WTC11 (cell line): ENCODE results near the gene ARHGAP45. TPM values are rescaled to one million over a fixed set of nuclear protein-coding genes. Genes with fewer than 3 reads are reported as not detected.

ENCODE experiments used
- ATAC-seq: fragments of 200-7000 bp; cut with Tn5 transposase; 2 replicates; pipeline ENCODE4 v1.10.0; 2021; ENCODE audit warnings: mild to moderate bottlenecking, moderate library complexity
- CTCF ChIA-PET: fragments of 300-600 bp; sonication (Branson Sonifier 250); formaldehyde crosslinking; loops from one replicate; lab custom pipeline; 2021; ENCODE audit warnings: antibody characterized with exemption; lab: Charles Lee
- POLR2A ChIA-PET: fragments of 350-600 bp; sonication (Branson Sonifier 250); formaldehyde crosslinking; loops from one replicate; lab custom pipeline; 2021; ENCODE audit warnings: antibody characterized with exemption; lab: Charles Lee
- DNase-seq: peaks from one replicate; pipeline ENCODE4 v3.0.0; 2021; ENCODE audit warnings: low spot score
- H3K27ac Mint-ChIP-seq: 2 replicates; pipeline ENCODE4 v1.8.0; 2021; ENCODE audit warnings: mixed read lengths
- H3K27me3 Mint-ChIP-seq: 2 replicates; pipeline ENCODE4 v1.8.0; 2021; ENCODE audit warnings: low read depth, mild to moderate bottlenecking, moderate library complexity, mixed read lengths
- H3K36me3 Mint-ChIP-seq: 2 replicates; pipeline ENCODE4 v1.8.0; 2021; ENCODE audit warnings: mixed read lengths
- H3K4me1 Mint-ChIP-seq: 2 replicates; pipeline ENCODE4 v1.8.0; 2022; ENCODE audit warnings: mixed read lengths
- H3K4me3 Mint-ChIP-seq: 2 replicates; pipeline ENCODE4 v1.8.0; 2021; ENCODE audit warnings: mild to moderate bottlenecking, moderate library complexity, mixed read lengths
- H3K9me3 Mint-ChIP-seq: 2 replicates; pipeline ENCODE4 v1.8.0; 2021; ENCODE audit warnings: mixed read lengths
- ATF6 ChIP-seq: sonication (generic); formaldehyde crosslinking; IDR thresholded peaks from 2 replicates; pipeline ENCODE4 v1.8.1; 2023; ENCODE audit warnings: mild to moderate bottlenecking, missing genetic modification reagents
- CTCF ChIP-seq: fragments of 200-600 bp; IDR thresholded peaks from 2 replicates; pipeline ENCODE4 v1.8.0; 2022; ENCODE audit warnings: antibody characterized with exemption
- E2F5 ChIP-seq: sonication (generic); formaldehyde crosslinking; IDR thresholded peaks from 2 replicates; pipeline ENCODE4 v1.8.1; 2022; ENCODE audit warnings: mild to moderate bottlenecking, moderate library complexity, missing genetic modification reagents
- FOXP4 ChIP-seq: sonication (generic); formaldehyde crosslinking; IDR thresholded peaks from 2 replicates; pipeline ENCODE4 v1.8.0; 2022; ENCODE audit warnings: mild to moderate bottlenecking, missing genetic modification reagents
- IRF2 ChIP-seq: sonication (generic); formaldehyde crosslinking; IDR thresholded peaks from 2 replicates; pipeline ENCODE4 v1.8.0; 2022; ENCODE audit warnings: low read depth, missing genetic modification reagents, borderline replicate concordance
- PREB ChIP-seq: sonication (generic); formaldehyde crosslinking; IDR thresholded peaks from 2 replicates; pipeline ENCODE4 v1.8.1; 2022; ENCODE audit warnings: mild to moderate bottlenecking, missing genetic modification reagents, moderate library complexity, borderline replicate concordance
- PRRX2 ChIP-seq: fragments of 250-450 bp; sonication (Bioruptor Pico); IDR thresholded peaks from 2 replicates; pipeline ENCODE4 v1.8.0; 2021; ENCODE audit warnings: mild to moderate bottlenecking
- TEAD1 ChIP-seq: sonication (generic); formaldehyde crosslinking; IDR thresholded peaks from 2 replicates; pipeline ENCODE4 v1.8.0; 2022; ENCODE audit warnings: mild to moderate bottlenecking, missing genetic modification reagents
- ZBTB21 ChIP-seq: sonication (generic); formaldehyde crosslinking; IDR thresholded peaks from 2 replicates; pipeline ENCODE4 v1.8.1; 2023; ENCODE audit warnings: mild to moderate bottlenecking, missing genetic modification reagents, borderline replicate concordance
- ZMAT4 ChIP-seq: fragments of 250-450 bp; sonication (Bioruptor Pico); IDR thresholded peaks from 2 replicates; pipeline ENCODE4 v1.9.0; 2021; ENCODE audit warnings: mild to moderate bottlenecking
- ZNF232 ChIP-seq: sonication (generic); formaldehyde crosslinking; IDR thresholded peaks from 2 replicates; pipeline ENCODE4 v1.8.0; 2022; ENCODE audit warnings: mild to moderate bottlenecking, missing genetic modification reagents
- ZNF317 ChIP-seq: sonication (generic); formaldehyde crosslinking; IDR thresholded peaks from 2 replicates; pipeline ENCODE4 v1.8.1; 2023; ENCODE audit warnings: low read depth, mild to moderate bottlenecking, moderate library complexity, missing genetic modification reagents, borderline replicate concordance
- ZNF396 ChIP-seq: fragments of 250-450 bp; sonication (Bioruptor Pico); IDR thresholded peaks from 2 replicates; pipeline ENCODE4 v1.8.0; 2021; ENCODE audit warnings: mild to moderate bottlenecking, moderate library complexity, borderline replicate concordance
- ZNF423 ChIP-seq: fragments of 250-450 bp; sonication (Bioruptor Pico); IDR thresholded peaks from 2 replicates; pipeline ENCODE4 v2.1.2; 2022; ENCODE audit warnings: mild to moderate bottlenecking, moderate library complexity
- ZNF532 ChIP-seq: fragments of 250-450 bp; sonication (Bioruptor Pico); IDR thresholded peaks from 2 replicates; pipeline ENCODE4 v1.9.0; 2021; ENCODE audit warnings: mild to moderate bottlenecking, borderline replicate concordance
- ZNF671 ChIP-seq: fragments of 250-450 bp; sonication (Bioruptor Pico); IDR thresholded peaks from 2 replicates; pipeline ENCODE4 v1.8.0; 2021; ENCODE audit warnings: mild to moderate bottlenecking
- total RNA-seq: library from RNA; stranded (reverse); gene quantifications from 3 replicates; pipeline ENCODE4 v1.2.3, GENCODE V29; 2021

Gene ARHGAP45
- total RNA-seq, 1 experiment from 2014 or later, result 40.9 TPM

GRCh38 chr19:1082928-1083816, 16.2 kb downstream of the ARHGAP45 start:
- Mint-ChIP-seq H3K36me3 (peaks cover 14% of the 10 kb centered on the region), H3K4me1 (no peaks in the 10 kb centered on the region; the same call in 1 of the 2 replicates), H3K4me3 (no peak overlapping the region), H3K27me3 (no peaks in the 10 kb centered on the region), H3K27ac (no peak overlapping the region), H3K9me3 (no peaks in the 10 kb centered on the region)
- POLR2A ChIA-PET, result interaction anchor here (0.5 to 2.4 kb wide), 11 partner anchors 11 to 1148 kb away, joined by 3 to 22 read pairs (median 7); partner anchors contain the start of genes ABCA7, ARHGAP45, CIRBP and CNN2
- CTCF ChIA-PET, result interaction anchor here (0.8 to 4.8 kb wide), 22 partner anchors 11 to 284 kb away, joined by 3 to 109 read pairs (median 6); partner anchors contain the start of genes ABCA7, ARHGAP45, ATP5F1D and CNN2
- TF ChIP-seq ZNF532 (CRISPR knock-in tag) (no peak), ZNF232 (CRISPR knock-in tag) (no peak), TEAD1 (CRISPR knock-in tag) (no peak), E2F5 (no peak), ZNF423 (no peak)
- DNase-seq (no peak), ATAC-seq (no peak)

GRCh38 chr19:1084024-1084868, 17.3 kb downstream of the ARHGAP45 start:
- no peaks in the 10 kb centered on the region for H3K27me3 Mint-ChIP-seq
- H3K27ac Mint-ChIP-seq, result peak overlapping the region; percentile 88; the same call in 1 of the 2 replicates
- CTCF ChIA-PET, result interaction anchor here (0.5 to 0.6 kb wide), 2 partner anchors 22 to 344 kb away, joined by 3 to 4 read pairs; no protein-coding TSS in a partner anchor
- no peaks in the 10 kb centered on the region for H3K9me3 Mint-ChIP-seq
- DNase-seq, result no peak
- peaks cover 14% of the 10 kb centered on the region for H3K36me3 Mint-ChIP-seq
- H3K4me1 Mint-ChIP-seq, result no peaks in the 10 kb centered on the region; the same call in 1 of the 2 replicates
- POLR2A ChIA-PET, result no interaction called here
- ATAC-seq, result no peak
- H3K4me3 Mint-ChIP-seq, result no peak overlapping the region
- TF ChIP-seq PREB (no peak), ZBTB21 (CRISPR knock-in tag) (no peak), ZNF671 (CRISPR knock-in tag) (no peak), ZNF396 (CRISPR knock-in tag) (no peak), PRRX2 (CRISPR knock-in tag) (no peak), CTCF (no peak), ATF6 (CRISPR knock-in tag) (no peak), IRF2 (CRISPR knock-in tag) (no peak), ZNF317 (CRISPR knock-in tag) (no peak), FOXP4 (CRISPR knock-in tag) (no peak), ZMAT4 (CRISPR knock-in tag) (no peak)
